ENCODE measurements around the gene ZNF608. TPM values are rescaled to one million over a fixed set of nuclear protein-coding genes. Genes with fewer than 3 reads are reported as not detected.

Gene ZNF608
- total and polyA plus RNA-seq, 3 experiments from 2014 or later, result not detected

DNA sequence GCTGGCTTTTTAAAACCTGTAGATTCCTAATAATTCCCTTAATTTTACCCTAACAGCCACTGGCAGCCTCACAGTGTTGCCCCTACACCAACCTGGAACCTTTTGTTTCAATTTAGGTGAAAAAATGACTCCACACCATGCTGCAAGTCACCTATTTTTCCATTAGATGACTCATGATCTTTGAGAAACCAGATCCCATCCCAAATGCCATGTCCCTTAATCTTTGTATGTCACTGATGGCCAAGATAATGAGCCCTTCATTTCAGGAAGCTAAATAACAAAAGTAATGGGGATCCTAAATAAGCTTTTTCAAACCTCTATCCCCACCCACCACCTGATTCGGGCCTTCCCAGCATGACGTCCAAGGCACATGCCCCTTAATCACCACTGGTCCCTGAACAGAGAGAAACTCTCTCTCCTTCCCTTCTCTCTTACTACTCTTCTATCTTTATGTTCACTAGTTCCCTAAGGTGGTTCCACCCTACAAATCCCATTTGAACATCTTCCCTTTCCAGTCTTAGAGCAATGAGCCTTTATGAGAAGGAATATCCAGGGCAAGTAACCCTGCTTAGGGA, 33.6 kb downstream of the ZNF608 start:
- no peak overlapping the region for H3K4me3 Mint-ChIP-seq
- no peaks in the 10 kb centered on the region for H3K4me1 Mint-ChIP-seq
- Histone ChIP-seq H3K27me3 (ENCODE audit: insufficient read depth, low read length, poor library complexity, severe bottlenecking) (no peaks in the 10 kb centered on the region), H3K27ac (ENCODE audit: low read depth, low read length) (no peak overlapping the region), H3K9me3 (ENCODE audit: low read length) (no peaks in the 10 kb centered on the region), H3K36me3 (ENCODE audit: insufficient read depth, low read length) (no peaks in the 10 kb centered on the region), H3K4me1 (ENCODE audit: insufficient read depth, low read length) (no peaks in the 10 kb centered on the region), H3K4me3 (ENCODE audit: low read length) (no peak overlapping the region)
- peaks cover 0 to 2% of the 10 kb centered on the region in 2 donors for H3K27me3 Mint-ChIP-seq
- DNase-seq, result no peak
- ChIA-PET CTCF (no interaction called here), POLR2A (no interaction called here)
- H3K27ac Mint-ChIP-seq, result no peak overlapping the region
- H3K36me3 Mint-ChIP-seq, result no peaks in the 10 kb centered on the region
- H3K9me3 Mint-ChIP-seq, result peaks cover 0 to 2% (median 0%) of the 10 kb centered on the region in 5 donors

DNA sequence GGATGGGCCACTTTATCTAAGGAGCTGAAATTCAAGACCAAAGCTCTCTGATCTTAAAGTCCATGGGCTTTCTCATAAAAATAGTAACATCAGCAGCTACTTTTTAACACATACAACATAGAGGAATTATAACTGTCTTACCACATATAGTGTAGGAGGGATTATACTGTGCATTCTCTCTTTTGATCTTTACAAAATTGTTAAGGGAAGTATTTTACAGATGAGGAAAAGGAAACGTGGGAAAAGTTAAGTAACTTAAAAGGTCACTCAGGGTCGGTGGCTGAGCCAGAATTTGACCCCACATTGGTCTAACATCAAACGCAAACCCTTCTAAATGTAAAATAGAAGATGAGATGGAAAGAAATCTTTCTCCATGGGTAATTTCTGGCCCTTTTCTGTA, 38.4 kb downstream of the ZNF608 start:
- no peaks in the 10 kb centered on the region for H3K27me3 ChIP-seq (ENCODE audit: insufficient read depth, low read length, poor library complexity, severe bottlenecking)
- H3K9me3 ChIP-seq (ENCODE audit: low read length), result no peaks in the 10 kb centered on the region
- Mint-ChIP-seq H3K9me3 (peaks cover 0 to 3% (median 2%) of the 10 kb centered on the region in 5 donors), H3K27ac (no peak overlapping the region), H3K36me3 (no peaks in the 10 kb centered on the region), H3K4me1 (no peaks in the 10 kb centered on the region), H3K4me3 (no peak overlapping the region), H3K27me3 (peaks cover 0 to 2% of the 10 kb centered on the region in 2 donors)
- H3K27ac ChIP-seq (ENCODE audit: low read depth, low read length), result no peak overlapping the region
- no peaks in the 10 kb centered on the region for H3K36me3 ChIP-seq (ENCODE audit: insufficient read depth, low read length)
- ChIA-PET POLR2A (no interaction called here), CTCF (no interaction called here)
- no peaks in the 10 kb centered on the region for H3K4me1 ChIP-seq (ENCODE audit: insufficient read depth, low read length)
- H3K4me3 ChIP-seq (ENCODE audit: low read length), result no peak overlapping the region
- no peak for DNase-seq

DNA sequence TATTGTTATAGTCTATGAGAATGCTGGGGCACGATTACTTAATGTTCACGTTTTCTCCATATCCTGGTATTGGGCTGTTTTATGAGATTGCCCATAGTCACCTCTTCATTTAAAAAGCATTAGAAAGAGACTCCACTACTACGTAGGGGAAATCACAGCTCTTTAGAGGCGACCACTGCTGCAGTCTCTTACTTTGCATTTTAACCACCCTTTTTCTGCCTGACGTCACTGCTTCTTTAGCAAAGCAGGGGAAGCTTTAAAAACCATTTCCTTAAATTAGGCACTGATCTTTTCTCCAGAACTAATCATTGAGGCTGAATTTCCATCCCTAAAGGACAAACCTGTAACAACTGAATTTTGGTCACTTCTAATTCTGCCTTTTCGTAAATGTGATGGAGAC, 38.9 kb downstream of the ZNF608 start:
- H3K27ac ChIP-seq (ENCODE audit: low read depth, low read length), result no peak overlapping the region
- POLR2A ChIA-PET, result no interaction called here

DNA sequence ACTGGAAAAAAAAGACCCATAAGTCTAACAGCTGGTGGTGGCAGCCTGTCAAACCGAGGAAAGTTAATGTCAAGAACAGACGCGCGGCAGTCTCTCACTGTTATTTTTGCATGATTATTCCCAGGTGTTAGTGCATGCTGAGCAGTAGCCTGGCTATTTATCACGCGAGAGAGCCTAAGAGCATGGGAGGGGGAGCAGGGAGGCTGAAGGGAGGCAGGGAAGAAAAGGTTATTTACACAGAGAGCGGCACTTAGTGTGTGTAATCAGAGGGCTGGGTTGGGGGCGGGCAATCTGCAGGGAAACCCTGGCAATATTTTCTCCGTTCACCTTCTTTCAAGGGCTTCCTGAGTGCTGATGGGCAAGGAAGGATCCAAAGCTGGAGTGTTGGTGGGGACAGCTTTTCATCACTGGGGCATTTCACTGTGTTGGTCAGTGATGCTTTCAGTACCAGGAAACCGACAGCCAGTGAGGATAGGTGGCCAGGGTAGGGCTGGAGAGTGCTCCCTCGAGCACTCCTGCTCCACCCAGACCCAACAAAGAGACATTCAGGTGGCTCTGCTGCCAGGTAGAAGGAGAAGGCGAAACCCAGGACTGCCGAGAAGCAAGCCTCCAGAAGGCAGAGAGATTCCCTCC, 39.6 kb downstream of the ZNF608 start:
- ChIA-PET CTCF (no interaction called here), POLR2A (no interaction called here)
- Histone ChIP-seq H3K27ac (ENCODE audit: low read depth, low read length) (no peak overlapping the region), H3K36me3 (ENCODE audit: insufficient read depth, low read length) (no peaks in the 10 kb centered on the region), H3K4me3 (ENCODE audit: low read length) (no peak overlapping the region), H3K4me1 (ENCODE audit: insufficient read depth, low read length) (no peaks in the 10 kb centered on the region), H3K9me3 (ENCODE audit: low read length) (no peaks in the 10 kb centered on the region), H3K27me3 (ENCODE audit: insufficient read depth, low read length, poor library complexity, severe bottlenecking) (no peaks in the 10 kb centered on the region)
- no peak for DNase-seq
- peaks cover 0 to 3% (median 0%) of the 10 kb centered on the region in 5 donors for H3K9me3 Mint-ChIP-seq
- peaks cover 0 to 2% of the 10 kb centered on the region in 2 donors for H3K27me3 Mint-ChIP-seq
- no peaks in the 10 kb centered on the region for H3K4me1 Mint-ChIP-seq
- H3K27ac Mint-ChIP-seq, result no peak overlapping the region
- no peak overlapping the region for H3K4me3 Mint-ChIP-seq
- no peaks in the 10 kb centered on the region for H3K36me3 Mint-ChIP-seq

More for the DNA sequence above, 38.9 kb downstream of the ZNF608 start:
- no peaks in the 10 kb centered on the region for H3K27me3 ChIP-seq (ENCODE audit: insufficient read depth, low read length, poor library complexity, severe bottlenecking)
- Mint-ChIP-seq H3K27me3 (peaks cover 0 to 2% of the 10 kb centered on the region in 2 donors), H3K4me1 (no peaks in the 10 kb centered on the region), H3K9me3 (peaks cover 0 to 3% (median 2%) of the 10 kb centered on the region in 5 donors), H3K4me3 (no peak overlapping the region), H3K27ac (no peak overlapping the region), H3K36me3 (no peaks in the 10 kb centered on the region)
- CTCF ChIA-PET, result no interaction called here
- H3K36me3 ChIP-seq (ENCODE audit: insufficient read depth, low read length), result no peaks in the 10 kb centered on the region
- no peak for DNase-seq
- no peak overlapping the region for H3K4me3 ChIP-seq (ENCODE audit: low read length)
- no peaks in the 10 kb centered on the region for H3K9me3 ChIP-seq (ENCODE audit: low read length)
- H3K4me1 ChIP-seq (ENCODE audit: insufficient read depth, low read length), result no peaks in the 10 kb centered on the region

DNA sequence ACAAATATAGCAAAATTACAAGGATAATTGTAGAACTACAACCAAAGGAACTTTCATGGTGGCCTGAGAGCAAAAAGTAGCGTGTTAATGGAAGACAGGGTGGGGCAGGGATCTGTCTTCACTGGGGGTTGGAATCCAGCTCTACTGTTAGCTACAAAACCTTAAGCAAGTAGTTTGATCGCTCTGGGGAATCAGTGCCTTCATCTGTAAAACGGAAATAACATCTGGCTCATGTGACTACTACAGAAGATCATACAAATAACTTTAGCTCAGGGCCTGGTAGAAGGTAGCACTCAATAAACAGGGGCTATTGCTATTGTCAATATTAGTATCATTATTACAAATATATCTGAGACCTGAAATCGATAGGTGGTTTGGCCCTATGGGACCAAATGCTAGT, 40.4 kb downstream of the ZNF608 start:
- ChIA-PET CTCF (no interaction called here), POLR2A (no interaction called here)
- no peak overlapping the region for H3K27ac Mint-ChIP-seq
- Histone ChIP-seq H3K4me3 (ENCODE audit: low read length) (no peak overlapping the region), H3K27me3 (ENCODE audit: insufficient read depth, low read length, poor library complexity, severe bottlenecking) (no peaks in the 10 kb centered on the region), H3K9me3 (ENCODE audit: low read length) (no peaks in the 10 kb centered on the region), H3K36me3 (ENCODE audit: insufficient read depth, low read length) (no peaks in the 10 kb centered on the region), H3K4me1 (ENCODE audit: insufficient read depth, low read length) (no peaks in the 10 kb centered on the region), H3K27ac (ENCODE audit: low read depth, low read length) (no peak overlapping the region)
- peaks cover 0 to 3% (median 0%) of the 10 kb centered on the region in 5 donors for H3K9me3 Mint-ChIP-seq
- no peak overlapping the region for H3K4me3 Mint-ChIP-seq
- no peaks in the 10 kb centered on the region for H3K36me3 Mint-ChIP-seq
- DNase-seq, result no peak
- no peaks in the 10 kb centered on the region for H3K4me1 Mint-ChIP-seq
- H3K27me3 Mint-ChIP-seq, result peaks cover 0 to 2% of the 10 kb centered on the region in 2 donors

DNA sequence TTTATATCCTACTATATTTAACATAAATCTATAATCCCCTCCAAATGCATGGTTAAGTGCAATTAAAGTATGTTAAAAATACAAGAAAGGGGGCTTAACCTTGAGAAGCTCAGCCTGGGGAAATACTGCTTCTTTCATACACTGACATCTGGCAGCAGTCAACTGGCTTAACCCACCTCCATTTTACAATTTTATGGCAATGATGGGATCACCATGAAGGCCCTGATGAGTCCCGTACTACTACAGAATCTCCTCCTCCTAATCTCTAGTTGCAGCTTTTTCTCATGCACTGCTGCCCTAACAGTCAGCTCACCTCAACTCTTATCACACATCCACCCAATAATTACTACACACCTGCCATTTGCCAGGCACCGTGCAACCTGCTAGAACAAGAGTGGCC, 40.9 kb downstream of the ZNF608 start:
- no peak for DNase-seq
- H3K4me1 ChIP-seq (ENCODE audit: insufficient read depth, low read length), result no peaks in the 10 kb centered on the region
- ChIA-PET POLR2A (no interaction called here), CTCF (no interaction called here)
- no peaks in the 10 kb centered on the region for H3K4me1 Mint-ChIP-seq
- H3K4me3 Mint-ChIP-seq, result no peak overlapping the region
- H3K36me3 Mint-ChIP-seq, result no peaks in the 10 kb centered on the region
- H3K9me3 ChIP-seq (ENCODE audit: low read length), result no peaks in the 10 kb centered on the region
- H3K27me3 ChIP-seq (ENCODE audit: insufficient read depth, low read length, poor library complexity, severe bottlenecking), result no peaks in the 10 kb centered on the region
- H3K36me3 ChIP-seq (ENCODE audit: insufficient read depth, low read length), result no peaks in the 10 kb centered on the region
- H3K9me3 Mint-ChIP-seq, result peaks cover 0 to 3% (median 0%) of the 10 kb centered on the region in 5 donors
- H3K27ac Mint-ChIP-seq, result no peak overlapping the region
- H3K27ac ChIP-seq (ENCODE audit: low read depth, low read length), result no peak overlapping the region
- H3K4me3 ChIP-seq (ENCODE audit: low read length), result no peak overlapping the region
- peaks cover 0 to 2% of the 10 kb centered on the region in 2 donors for H3K27me3 Mint-ChIP-seq

DNA sequence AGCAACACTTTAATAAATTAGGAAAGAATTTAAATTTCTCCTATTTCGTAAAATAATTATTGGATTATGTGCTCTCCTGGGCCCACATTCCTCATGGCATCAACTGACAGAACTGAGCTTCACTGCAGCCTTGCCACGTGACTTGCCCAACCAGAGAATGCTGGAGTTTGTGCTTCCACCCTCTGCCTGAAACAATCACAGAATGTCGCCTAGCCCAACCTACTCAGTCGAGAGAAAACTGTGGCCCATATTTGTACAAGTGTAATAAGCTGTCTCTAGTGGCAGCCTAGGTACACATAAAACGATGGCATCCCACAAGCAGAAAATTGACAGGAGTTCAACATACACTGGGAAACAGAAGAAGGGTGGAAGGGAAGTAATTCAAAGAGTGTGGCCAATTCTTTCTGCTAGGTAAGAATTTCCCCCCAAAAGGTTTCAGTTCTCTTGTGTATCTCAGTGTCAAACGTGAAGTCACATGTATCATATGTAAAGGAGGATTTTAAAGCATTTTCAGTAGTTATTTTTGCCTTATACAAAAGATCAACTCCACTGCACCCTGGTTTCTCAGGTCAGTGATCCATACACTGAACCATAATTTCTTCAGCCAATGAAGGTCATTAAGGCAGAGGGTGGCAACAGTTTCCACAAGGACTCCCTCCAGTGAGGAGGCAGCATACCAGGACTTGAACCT, 41.7 kb downstream of the ZNF608 start:
- H3K4me3 ChIP-seq (ENCODE audit: low read length), result no peak overlapping the region
- no peaks in the 10 kb centered on the region for H3K4me1 ChIP-seq (ENCODE audit: insufficient read depth, low read length)
- H3K27ac ChIP-seq (ENCODE audit: low read depth, low read length), result no peak overlapping the region
- Mint-ChIP-seq H3K36me3 (no peaks in the 10 kb centered on the region), H3K4me1 (no peaks in the 10 kb centered on the region), H3K27me3 (peaks cover 0 to 2% of the 10 kb centered on the region in 2 donors), H3K9me3 (peaks cover 0 to 4% (median 2%) of the 10 kb centered on the region in 5 donors), H3K27ac (no peak overlapping the region), H3K4me3 (no peak overlapping the region)
- H3K27me3 ChIP-seq (ENCODE audit: insufficient read depth, low read length, poor library complexity, severe bottlenecking), result no peaks in the 10 kb centered on the region
- no peaks in the 10 kb centered on the region for H3K36me3 ChIP-seq (ENCODE audit: insufficient read depth, low read length)
- POLR2A ChIA-PET, result no interaction called here
- CTCF ChIA-PET, result no interaction called here
- H3K9me3 ChIP-seq (ENCODE audit: low read length), result no peaks in the 10 kb centered on the region
- no peak for DNase-seq

DNA sequence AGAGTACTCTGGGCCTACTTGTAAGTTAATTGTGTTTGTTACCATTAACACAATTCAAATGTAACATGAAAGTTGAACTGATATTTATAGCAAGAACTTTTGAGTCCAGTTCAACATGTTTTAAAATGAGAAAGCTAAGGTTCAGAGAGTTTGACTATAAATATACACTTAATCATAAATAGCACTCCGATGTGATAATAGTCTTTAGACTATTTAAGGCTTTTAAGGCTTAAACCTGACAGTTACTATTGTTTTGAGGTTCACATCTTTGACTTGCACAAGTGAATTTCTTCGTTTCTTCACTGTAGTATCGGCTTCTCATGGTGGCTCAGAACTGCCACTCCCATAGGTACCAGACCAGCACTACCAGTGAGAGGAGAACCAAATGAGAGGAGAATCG, 42.4 kb downstream of the ZNF608 start:
- POLR2A ChIA-PET, result no interaction called here
- H3K4me1 ChIP-seq (ENCODE audit: insufficient read depth, low read length), result no peaks in the 10 kb centered on the region

More for the DNA sequence above, 42.4 kb downstream of the ZNF608 start:
- Mint-ChIP-seq H3K4me1 (no peaks in the 10 kb centered on the region), H3K4me3 (no peak overlapping the region), H3K36me3 (no peaks in the 10 kb centered on the region), H3K27ac (no peak overlapping the region), H3K27me3 (peaks cover 0 to 2% of the 10 kb centered on the region in 2 donors), H3K9me3 (peaks cover 0 to 8% (median 2%) of the 10 kb centered on the region in 5 donors)
- no peak overlapping the region for H3K27ac ChIP-seq (ENCODE audit: low read depth, low read length)
- DNase-seq, result no peak
- H3K9me3 ChIP-seq (ENCODE audit: low read length), result no peaks in the 10 kb centered on the region
- no peak overlapping the region for H3K4me3 ChIP-seq (ENCODE audit: low read length)
- no peaks in the 10 kb centered on the region for H3K36me3 ChIP-seq (ENCODE audit: insufficient read depth, low read length)
- CTCF ChIA-PET, result no interaction called here
- no peaks in the 10 kb centered on the region for H3K27me3 ChIP-seq (ENCODE audit: insufficient read depth, low read length, poor library complexity, severe bottlenecking)

Data from CD8-positive, alpha-beta memory T cell (primary cell).